GM19468 (cell line): ENCODE measurements around the gene ZNF844.
"Not testable (repeated sequence)": the region's sequence is repeated elsewhere in the genome, so short reads cannot be mapped to it uniquely, and the experiment has no call there.

Source experiments
- ATAC-seq: cut with Tn5 transposase; IDR thresholded peaks from one replicate; pipeline ENCODE4 v1.9.1; 2021; ENCODE audit warnings: mild to moderate bottlenecking, moderate library complexity, moderate number of reproducible peaks; ENCODE audit not compliant: unreplicated experiment; ENCODE audit errors: extremely low read depth

ZNF844 gene

DNA sequence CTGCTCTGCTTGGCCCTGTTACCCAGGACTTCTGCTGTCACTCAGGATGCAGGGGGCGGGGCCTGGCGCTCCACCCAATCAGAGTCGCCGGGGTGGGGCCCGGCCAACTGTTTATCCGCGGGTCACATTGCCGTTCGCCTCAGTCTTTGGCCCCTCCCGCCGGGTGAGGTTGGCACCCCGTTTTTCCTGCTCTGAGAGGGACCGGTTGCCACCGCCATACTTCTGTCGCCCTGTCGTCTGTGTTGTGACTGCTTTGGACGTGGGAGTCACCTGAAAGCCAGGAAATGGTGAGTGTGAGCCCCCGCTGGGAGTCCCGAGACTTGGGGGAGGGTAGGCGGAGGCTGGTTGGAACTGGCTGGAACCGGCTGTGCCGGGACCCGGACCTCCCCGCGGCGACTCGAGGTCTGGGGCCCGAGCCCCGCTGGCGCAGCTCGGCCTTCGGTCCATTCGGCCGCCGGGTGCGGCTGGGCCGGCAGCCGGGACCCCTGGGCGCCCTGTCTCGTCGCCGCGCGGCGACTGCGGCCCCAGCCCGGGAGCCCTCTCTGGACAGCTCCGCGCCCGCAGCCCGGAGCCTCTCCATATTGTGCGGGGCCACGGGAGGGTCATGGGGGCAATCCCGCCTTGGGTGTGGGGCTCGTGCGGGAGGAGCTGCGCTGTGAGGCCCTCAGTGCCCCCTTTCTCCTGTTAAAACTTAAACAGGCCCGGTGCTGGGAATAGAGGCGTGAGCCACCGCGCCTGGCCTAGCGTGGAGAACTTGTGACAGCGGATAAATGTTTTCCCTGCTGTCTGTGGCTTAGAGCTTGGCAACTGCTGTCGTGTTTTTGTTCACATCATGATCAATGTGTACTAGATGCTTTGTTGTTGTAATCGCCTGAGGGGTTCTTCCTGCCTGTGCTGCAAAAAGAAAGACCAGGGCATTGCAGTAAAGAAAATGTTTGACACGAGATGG is at the start of gene ZNF844:
Gene ZNF844, plus strand, starts transcription at position 142 of the 949 bp plus-strand sequence. Its CDS starts 143 bp downstream, at position 285.
- ATAC-seq, result peak; percentile 39

DNA sequence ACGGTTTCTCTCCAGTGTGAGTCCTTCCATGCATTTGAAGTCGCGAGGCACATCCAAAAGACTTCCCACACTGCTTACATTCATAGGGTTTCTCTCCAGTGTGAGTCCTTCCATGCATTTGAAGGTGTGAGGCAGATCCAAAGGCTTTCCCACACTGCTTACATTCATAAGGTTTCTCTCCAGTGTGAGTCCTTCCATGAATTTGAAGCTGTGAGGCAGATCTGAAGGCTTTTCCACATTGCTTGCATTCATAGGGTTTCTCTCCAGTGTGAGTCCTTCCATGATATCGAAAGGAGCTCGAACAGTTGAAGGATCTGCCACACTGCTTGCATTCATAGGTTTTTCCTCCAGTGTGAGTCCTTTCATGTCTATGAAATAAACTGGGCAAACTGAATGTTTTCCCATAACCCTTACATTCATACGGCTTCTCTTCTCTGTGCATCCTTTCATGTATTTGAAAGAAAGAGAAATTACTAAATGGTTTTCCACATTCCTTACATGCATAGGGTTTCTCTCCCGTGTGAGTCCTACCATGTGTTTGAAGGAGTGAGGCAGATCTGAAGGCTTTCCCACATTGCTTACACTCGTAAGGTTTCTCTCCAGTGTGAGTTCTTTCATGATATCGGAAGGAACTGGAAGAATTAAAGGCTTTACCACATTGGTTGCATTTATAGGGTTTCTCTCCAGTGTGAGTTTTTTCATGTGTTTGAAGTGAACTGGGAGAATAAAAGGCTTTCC is 49.3 kb upstream of the ZNF844 start:
- no peak for ATAC-seq

DNA sequence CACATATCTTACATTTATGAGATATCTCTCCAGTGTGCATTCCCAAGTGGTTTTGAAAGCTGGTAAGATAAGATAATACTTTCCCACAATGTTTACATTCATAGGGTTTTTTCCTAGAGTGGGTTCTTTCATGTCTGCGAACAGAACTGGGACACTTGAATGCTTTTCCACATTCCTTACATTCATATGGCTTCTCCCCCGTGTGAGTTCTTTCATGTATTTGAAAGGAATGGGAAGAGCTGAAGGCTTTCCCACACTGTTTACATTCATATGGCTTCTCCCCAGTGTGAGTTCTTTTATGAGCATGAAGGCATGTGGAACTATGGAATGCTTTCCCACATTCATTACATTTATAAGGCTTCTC is 48.8 kb upstream of the ZNF844 start:
- ATAC-seq, result no peak

DNA sequence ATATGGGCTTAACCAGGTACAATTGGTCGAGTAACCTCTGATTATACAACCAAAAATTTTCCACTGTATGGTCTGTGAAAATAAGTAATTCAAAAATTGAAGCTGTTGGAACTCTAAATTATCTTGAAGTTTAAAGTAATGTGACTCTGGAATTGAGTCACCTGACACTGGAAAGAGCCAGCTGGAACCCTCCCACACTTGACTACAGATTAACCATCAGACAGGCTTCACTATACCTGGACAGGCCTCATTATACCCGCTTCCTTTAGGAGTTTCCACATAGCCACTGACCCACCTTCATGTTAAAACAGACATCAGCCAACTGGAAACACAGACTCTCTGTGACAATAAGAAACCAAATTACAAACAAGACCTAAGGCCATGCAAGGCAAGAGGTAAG is 30.3 kb upstream of the ZNF844 start:
- no peak for ATAC-seq

DNA sequence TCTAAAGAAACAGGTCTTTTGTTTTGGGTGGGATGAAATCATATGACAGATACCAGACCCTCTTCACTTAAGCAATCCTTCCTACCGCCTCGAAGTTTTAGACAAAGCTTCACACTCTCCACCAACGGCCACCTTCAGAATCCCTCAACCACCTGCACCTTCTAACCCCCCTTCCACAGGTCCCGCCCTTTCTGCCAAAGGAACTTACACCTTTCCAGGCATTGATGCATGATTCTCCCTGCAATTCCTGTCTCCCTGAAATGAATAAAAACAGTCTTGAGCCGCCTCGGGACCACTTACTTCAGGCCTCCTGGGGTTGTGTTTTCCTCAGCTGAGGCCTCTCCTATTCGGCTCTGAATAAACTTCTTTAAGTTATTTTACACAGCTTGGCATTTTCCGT is 29.9 kb upstream of the ZNF844 start:
- no peak for ATAC-seq

DNA sequence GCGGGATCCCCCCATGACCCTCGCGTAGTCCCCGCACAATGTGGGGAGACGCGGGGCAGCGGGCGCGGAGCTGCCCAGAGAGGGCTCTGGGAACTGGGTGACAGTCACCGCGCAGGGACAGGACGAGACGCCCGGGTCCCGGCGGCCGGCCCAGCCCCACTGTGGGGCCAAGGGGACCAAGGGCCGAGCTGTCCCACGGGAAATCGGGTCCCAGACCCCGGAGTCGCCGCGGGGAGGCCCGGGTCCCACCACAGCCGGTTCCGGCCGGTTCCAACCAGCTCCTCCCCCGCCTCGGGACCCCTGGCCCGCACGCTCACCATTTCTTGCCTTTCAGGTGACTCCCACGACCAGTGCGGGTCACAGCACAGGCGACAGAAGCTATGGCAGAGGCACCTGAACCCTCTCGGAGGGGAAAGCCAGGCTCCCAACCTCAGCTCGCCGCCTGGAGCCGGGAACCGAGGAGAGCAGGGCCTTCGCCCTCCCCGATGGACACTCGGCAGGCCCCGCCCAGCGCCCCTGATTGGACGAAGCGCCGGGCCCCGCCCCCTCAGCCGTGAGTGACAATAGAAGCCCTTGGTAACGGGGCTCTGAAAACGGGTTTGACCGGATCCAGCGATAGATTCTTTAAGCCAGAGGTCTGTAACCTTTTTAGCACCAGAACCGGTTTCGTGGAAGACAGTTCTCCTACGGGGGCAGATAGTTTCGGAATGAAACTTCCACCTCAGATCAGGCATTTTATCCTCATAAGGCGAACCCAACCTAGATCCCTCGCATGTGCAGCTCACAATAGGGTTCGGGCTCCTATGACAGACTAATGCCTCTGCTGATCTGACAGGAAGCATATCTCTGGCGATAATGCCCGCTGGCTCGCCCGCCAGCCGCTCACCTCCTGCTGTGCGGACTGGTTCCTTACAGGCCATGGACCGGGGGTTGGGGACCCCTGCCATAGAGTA is 29.0 kb upstream of the ZNF844 start, which contains the start of gene ZNF433:
Gene ZNF433, minus strand, starts transcription at position 460 of the 953 bp plus-strand sequence. Its CDS starts 140 bp downstream, at position 320.
- no peak for ATAC-seq

DNA sequence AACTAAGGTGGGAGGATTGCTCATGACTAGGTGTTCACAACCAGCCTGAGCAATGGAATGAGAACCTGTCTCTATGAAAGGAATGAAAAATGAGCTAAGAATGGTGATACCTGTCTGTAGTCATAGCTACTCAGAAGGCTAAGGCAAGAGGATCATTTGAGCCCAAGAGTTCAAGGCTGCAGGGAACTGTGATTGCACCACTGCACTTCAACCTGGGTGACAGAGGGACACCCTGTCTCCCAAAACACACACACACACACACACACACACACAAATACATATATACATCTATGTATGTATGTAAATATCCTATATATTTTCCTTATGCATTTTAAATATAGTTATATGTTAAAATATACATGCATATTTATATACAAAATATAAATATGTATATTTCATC is 21.6 kb upstream of the ZNF844 start:
- ATAC-seq, result no peak

DNA sequence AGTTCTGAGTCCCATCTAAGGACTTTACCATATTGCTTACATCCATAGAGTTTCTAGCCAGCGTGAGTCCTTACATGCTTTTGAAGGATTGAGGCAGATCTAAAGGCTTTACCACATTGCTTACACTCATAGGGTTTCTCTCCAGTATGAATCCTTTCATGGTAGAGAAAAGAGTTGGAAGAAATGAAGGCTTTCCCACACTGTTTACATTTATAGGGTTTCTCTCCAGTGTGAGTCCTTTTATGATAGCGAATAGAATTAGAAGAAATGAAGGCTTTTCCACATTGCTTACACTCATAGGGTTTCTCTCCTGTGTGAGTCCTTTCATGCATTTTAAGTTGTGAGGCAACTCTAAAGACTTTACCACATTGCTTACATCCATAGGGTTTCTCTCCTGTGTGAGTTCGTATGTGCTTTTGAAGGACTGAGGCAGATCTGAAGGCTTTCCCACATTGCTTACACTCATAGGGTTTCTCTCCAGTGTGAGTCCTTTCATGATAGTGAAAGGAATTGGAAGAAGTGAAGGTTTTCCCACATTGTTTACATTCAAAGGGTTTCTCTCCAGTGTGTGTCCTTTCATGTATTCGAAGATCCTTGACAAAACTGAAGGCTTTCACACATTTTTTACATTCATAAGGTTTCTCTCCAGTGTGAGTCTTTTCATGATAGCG is 20.6 kb upstream of the ZNF844 start:
- no peak for ATAC-seq

DNA sequence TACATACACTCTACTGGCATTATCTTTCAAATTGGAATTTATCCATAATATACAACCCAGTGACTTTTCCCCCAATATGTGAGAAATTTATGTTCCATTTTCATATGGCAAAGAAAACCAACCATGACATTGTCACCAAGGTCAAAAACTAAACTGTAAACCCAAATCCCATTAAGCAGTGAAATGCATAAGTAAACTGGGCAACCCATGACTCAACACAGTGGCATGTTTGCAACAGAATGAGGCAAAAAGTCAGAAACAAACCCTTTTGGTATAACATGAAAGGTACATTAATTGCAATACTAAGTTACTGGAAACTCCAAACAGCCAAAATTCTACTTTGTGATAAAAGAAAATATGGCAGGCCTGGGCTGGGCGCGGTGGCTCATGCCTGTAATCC is 16.7 kb upstream of the ZNF844 start:
- no peak for ATAC-seq

DNA sequence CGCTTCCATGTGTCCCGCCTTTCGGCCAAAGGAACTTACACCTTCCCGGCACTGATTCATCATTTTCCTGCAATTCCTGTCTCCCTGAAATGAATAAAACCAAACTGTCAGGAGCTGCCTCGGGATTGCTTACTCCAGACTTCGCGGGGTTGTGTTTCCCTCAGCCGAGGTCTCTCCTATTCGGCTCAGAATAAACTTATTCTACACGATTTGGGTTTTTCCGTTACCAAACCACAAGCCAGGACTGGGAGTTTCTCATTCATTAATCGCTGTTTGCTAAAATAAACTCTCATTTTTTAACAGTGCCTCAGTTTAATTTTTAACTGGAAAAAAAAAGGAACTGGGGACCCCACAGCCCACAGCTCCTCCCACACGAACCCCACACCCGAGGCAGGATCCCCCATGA is 12.4 kb upstream of the ZNF844 start:
- no peak for ATAC-seq

DNA sequence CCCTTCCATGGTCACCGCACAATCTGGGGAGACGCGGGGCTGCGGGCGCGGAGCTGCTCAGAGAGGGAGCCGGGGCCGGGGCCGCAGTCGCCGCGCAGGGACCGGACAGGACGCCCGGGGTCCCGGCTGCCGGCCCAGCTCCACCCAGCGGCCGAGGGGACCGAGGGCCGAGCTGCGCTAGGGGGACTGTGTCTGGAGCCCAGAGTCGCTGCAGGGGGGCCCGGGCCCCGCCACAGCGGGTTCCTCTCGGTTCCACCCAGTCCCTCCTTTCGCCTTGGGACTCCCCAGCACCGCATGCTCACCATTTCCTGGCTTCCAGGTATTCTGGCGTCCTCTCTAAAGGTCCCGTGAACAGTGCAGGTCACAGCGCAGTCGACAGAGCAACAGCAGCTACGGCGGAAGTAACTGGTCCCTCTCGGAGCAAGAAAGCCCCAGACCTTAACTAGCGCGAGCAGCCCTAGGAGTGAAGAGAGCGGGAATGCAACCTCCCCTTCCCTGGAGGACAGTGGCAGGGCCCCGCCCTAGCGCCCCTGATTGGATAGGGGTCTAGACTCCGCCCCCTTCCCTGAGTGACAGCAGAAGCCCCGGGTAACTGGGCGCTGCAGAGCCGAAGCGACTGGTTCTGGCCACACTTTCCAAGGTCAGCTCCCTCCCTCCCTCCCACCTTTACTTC is 11.9 kb upstream of the ZNF844 start, which contains the start of gene ZNF878:
Gene ZNF878, minus strand, starts transcription at position 465 of the 673 bp plus-strand sequence. Its CDS starts 160 bp downstream, at position 305.
- peak; percentile 68 for ATAC-seq

DNA sequence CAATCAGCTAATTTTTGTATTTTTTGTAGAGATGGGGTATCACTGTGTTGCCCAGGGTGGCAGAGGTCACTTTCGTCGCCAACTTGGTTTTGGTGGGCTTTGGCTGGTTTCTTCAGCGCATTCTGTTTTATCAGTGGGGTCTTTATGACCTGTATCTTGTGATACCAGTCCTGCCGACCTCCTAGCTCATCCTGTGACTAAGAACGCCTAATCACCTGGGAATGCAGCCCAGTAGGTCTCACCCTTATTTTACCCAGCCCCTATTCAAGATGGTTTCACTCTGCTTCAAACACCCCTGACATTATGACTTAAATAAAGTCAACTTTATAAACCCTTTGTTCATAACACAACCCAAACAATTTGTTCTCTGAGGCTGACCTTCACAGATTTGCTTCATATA is 8.7 kb upstream of the ZNF844 start:
- ATAC-seq, result no peak

DNA sequence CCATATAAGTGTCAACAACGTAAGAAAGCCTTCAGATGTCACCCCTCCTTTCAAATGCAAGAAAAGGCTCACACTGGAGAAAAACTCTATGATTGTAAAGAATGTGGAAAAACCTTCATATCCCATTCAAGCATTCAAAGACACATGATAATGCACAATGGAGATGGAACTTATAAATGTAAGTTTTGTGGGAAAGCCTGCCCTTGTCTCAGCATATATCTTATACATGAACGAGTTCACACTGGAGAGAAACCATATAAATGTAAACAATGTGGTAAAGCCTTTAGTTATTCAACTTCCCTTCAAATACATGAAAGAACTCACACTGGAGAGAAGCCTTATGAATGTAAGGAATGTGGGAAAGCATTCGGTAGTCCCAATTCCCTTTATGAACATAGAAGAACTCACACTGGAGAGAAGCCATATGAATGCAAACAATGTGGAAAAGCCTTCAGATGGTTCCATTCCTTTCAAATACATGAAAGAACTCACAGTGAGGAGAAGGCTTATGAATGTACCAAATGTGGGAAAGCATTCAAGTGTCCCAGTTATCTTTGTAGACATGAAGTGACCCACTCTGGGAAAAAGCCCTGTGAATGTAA is 11.1 kb downstream of the ZNF844 start:
- no peak for ATAC-seq

DNA sequence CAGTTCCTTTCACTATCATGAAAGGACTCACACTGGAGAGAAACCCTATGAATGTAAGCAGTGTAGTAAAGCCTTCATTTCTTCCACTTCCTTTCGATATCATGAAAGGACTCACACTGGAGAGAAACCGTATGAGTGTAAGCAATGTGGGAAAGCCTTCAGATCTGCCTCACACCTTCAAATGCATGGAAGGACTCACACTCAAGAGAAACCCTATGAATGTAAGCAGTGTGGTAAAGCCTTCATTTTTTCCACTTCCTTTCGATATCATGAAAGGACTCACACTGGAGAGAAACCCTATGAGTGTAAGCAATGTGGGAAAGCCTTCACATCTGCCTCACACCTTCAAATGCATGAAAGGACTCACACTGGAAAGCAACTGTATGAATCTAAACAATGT is 11.8 kb downstream of the ZNF844 start:
- not testable (repeated sequence) for ATAC-seq

DNA sequence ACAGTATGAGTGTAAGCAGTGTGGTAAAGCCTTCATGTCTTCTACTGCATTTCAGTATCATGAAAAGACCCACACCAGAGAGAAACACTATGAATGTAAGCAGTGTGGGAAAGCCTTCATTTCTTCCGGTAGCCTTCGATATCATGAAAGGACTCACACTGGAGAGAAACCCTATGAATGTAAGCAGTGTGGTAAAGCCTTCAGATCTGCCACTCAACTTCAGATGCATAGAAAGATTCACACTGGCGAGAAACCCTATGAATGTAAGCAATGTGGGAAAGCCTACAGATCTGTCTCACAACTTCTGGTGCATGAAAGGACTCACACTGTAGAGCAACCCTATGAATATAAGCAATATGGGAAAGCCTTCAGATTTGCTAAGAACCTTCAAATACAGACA is 12.8 kb downstream of the ZNF844 start:
- ATAC-seq, result no peak

DNA sequence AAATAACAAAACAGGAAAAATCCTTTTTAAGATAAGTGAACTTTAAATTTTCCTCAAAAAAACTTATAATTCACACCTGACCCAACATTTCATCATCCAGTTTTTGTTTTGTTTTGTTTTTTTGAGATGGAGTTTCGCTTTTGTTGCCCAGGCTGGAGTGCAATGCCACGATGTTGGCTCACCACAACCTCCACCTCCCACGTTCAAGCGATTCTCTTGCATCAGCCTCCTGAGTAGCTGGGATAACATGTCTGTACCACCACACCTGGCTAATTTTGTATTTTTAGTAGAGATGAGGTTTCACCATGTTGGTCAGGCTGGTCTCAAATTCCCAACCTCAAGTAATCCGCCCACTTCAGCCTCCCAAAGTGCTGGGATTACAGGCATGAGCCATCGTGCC is 18.8 kb downstream of the ZNF844 start:
- not testable (repeated sequence) for ATAC-seq

DNA sequence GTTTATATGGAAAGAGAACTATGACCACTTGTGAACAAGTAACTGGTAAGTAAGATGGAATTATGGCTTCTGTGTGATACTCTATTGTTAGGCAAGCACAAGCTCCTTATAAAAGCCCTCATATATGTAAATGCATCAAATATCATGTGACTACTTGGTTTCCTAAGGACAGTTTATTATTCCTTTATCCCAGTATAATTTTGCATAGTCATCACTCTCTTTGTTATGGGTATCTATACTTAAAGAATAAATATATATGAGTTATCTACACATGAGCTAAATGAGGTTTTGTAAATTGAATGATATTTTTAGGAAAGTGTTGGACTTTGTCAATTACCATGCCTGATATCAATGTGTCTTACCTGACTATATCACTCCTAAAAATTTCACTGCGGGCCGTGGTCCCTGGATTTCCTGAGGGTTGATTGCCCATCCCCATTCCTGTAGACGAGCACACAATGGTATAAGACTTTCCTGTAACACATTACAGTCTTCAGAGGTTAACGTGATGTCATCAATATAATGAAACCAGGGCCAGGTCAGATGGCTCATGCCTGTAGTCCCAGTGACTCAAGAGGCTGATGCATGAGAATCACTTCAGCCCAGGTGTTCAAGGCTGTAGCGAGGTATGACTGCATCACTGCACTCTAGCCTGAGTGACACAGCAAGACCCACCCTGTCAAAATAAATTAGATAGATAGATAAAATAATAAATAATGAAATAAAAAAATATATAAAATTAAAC is 20.7 kb downstream of the ZNF844 start:
- ATAC-seq, result no peak

DNA sequence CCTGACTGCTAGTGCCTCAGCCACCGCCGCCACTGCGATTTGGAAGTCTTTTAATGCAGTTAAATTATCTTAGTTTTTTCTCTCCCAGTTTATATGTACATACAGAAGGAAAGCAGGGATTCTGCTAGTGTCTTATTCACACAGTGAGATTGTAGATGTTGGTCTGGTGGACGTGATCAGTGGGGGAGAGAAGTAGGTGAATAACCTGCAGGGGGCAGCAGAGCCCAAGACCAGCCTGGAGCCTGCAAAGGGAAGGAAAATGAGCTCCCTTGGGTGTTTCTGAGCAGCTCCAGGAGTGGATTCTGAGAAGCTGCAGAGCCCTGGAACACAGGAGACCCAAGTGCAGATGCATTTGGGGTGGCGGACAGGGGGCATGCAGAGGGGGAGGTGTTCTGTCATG is 26.3 kb downstream of the ZNF844 start:
- no peak for ATAC-seq
